Astrocyte of the cerebellum (primary cell): ENCODE data around the gene HPN.

Experiments
- DNase-seq: peaks from one replicate; pipeline ENCODE4 v3.0.0-alpha.2; 2011; ENCODE audit warnings: low read depth
- H3K4me3 ChIP-seq: 2 replicates; pipeline ENCODE4 v1.5.1; 2011; ENCODE audit warnings: mild to moderate bottlenecking, low read depth, low read length, moderate library complexity
- in situ Hi-C: cut with HindIII; loops from 2 replicates; pipeline ENCODE4 v1.10.0; 2017; ENCODE audit warnings: low sequenced_read_pairs
- TF ChIP-seq, protein P1 (sequence below): IDR thresholded peaks from 2 replicates; pipeline ENCODE4 v1.5.1; 2012; ENCODE audit warnings: low read length, low read depth, moderate library complexity, mild to moderate bottlenecking; ENCODE audit errors: missing control alignments

The HPN gene

GRCh38 chr19:35068941-35069634, 27.6 kb downstream of the HPN start:
- no peak overlapping the region for H3K4me3 ChIP-seq
- TF ChIP-seq, protein P1, sequence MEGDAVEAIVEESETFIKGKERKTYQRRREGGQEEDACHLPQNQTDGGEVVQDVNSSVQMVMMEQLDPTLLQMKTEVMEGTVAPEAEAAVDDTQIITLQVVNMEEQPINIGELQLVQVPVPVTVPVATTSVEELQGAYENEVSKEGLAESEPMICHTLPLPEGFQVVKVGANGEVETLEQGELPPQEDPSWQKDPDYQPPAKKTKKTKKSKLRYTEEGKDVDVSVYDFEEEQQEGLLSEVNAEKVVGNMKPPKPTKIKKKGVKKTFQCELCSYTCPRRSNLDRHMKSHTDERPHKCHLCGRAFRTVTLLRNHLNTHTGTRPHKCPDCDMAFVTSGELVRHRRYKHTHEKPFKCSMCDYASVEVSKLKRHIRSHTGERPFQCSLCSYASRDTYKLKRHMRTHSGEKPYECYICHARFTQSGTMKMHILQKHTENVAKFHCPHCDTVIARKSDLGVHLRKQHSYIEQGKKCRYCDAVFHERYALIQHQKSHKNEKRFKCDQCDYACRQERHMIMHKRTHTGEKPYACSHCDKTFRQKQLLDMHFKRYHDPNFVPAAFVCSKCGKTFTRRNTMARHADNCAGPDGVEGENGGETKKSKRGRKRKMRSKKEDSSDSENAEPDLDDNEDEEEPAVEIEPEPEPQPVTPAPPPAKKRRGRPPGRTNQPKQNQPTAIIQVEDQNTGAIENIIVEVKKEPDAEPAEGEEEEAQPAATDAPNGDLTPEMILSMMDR = no peak
- in situ Hi-C loops = no loop called here
- DNase-seq = no peak

DNA sequence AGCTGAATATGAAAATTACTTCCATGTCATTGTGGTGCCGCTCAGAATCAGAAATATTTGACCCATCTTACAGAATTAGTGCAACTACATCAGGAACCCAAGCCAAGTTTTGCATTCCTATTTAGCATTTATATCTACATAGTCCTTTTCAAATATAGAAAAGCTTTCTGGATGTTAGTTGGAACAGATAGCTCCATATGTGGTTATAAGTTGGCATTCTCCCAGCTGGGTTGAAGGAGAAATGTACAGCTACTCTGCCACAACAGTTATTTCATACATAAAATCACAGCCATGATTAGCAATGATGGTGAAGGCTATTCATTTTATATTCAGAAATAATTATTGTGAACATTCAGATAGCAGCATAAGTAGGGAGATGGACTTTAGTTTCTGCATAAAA, 28.2 kb downstream of the HPN start:
- in situ Hi-C loops = no loop called here
- H3K4me3 ChIP-seq = no peak overlapping the region
- TF ChIP-seq, protein P1 = no peak
- DNase-seq = no peak

DNA sequence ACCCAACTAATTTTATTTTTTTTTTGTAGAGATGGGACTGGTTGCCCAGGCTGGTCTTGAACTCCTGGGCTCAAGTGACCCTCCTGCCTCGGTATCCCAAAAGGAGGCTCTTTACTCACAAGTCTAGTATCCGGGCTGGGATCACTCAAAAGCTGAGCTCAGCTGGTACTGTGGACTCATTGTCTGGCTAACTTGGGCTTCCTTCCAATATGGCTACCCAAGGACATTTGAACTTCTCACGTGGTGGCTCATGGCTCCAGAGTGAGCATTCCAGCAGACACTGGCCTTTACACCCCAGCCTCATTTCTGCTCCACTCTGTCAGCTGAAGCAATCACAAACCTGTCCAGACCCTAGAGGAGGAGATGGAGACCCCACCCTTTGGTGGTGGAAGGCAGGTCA, 28.9 kb downstream of the HPN start:
- no peak overlapping the region for H3K4me3 ChIP-seq
- in situ Hi-C loops = no loop called here
- no peak for DNase-seq
- TF ChIP-seq, protein P1 = no peak

- in situ Hi-C loops = no loop called here
- DNase-seq = no peak
- TF ChIP-seq, protein P1 = no peak
- no peak overlapping the region for H3K4me3 ChIP-seq
Observed at GRCh38 chr19:35073516-35073915, 32.0 kb downstream of the HPN start.

- H3K4me3 ChIP-seq = no peak overlapping the region
- DNase-seq = no peak
- TF ChIP-seq, protein P1 = no peak
- in situ Hi-C loops = no loop called here
Observed at GRCh38 chr19:35073941-35074340, 32.4 kb downstream of the HPN start.

DNA sequence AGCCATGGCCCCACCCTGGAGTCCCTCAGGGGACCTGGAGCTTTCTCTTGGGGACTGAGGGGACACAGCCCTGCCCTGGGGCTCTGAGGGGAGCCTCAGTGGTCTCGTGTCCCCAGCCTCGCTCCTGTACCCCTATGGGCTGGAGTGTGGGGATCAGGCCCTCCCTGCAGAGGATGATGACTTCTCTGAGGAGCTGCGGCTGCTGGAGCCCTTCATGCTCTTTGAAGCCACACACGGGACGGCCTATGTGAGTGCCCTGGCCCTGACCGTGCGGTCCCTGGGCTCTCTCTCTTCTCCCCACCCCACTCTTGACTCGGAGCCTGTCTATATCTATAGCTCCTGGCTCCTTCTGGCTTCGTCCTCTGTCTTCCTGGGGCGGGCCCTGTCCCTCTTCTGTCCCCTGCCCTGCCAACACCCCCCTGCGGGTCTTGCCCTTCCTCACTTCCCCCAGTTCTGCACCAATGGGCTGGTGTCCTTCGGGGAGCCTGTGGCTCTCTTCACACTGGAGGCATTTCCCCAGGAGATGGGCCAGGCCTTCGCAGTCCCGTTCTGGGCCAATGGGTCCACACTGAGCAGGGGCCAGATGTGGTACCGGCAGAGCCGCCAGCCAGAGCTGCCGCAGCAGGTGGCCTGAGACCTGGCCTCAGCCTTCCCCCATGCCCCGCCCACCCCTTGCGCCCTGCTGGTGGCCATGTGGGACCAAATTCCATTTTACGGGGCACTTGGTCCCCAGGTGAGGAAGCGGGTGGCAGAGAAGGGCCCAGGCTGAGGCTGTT, 33.1 kb downstream of the HPN start:
- no peak for DNase-seq
- in situ Hi-C loops = no loop called here
- no peak overlapping the region for H3K4me3 ChIP-seq
- TF ChIP-seq, protein P1 = no peak
